NCI-H69 (cell line): Measurements from ENCODE around the gene NGEF.

ENCODE experiments used
- DNase-seq: peaks from one replicate; lab custom pipeline; 2025; lab: John Stamatoyannopoulos, UW

NGEF gene

DNA sequence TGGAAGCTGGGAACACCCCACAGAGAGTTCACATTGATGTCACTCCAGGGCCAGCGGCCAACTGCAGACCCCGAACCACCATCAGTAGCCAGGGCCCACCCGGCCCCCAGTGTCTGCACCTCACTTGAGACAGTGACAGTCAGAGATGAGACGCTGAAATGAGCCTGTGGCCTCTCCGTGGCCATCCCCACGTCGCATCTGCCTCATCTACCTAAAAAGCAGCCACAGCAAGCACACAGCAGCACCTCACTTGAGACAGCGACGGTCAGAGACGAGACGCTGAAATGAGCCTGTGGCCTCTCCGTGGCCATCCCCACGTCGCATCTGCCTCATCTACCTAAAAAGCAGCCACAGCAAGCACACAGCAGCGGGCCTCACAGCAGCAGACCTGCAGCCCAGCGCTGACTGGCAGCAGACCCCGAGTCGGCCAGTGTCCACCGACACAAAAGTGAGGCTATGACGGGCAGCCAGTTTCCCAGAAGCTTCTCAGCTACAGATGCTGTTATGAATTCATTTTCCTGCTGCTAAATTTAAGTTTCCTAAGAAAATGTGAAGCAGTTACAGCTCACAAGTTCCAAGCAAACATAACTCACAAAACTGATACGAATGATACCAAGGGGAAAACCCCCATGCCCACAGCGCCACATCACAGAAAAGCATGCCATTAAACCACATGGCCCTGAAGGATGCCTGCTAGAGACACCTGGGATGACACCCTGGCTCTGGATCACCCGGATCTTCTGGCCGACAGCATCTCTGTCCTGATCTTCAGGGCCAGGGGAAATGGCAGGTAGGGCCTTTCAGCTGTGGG lies 115.3 kb downstream of the NGEF start:
- DNase-seq, result no peak

DNA sequence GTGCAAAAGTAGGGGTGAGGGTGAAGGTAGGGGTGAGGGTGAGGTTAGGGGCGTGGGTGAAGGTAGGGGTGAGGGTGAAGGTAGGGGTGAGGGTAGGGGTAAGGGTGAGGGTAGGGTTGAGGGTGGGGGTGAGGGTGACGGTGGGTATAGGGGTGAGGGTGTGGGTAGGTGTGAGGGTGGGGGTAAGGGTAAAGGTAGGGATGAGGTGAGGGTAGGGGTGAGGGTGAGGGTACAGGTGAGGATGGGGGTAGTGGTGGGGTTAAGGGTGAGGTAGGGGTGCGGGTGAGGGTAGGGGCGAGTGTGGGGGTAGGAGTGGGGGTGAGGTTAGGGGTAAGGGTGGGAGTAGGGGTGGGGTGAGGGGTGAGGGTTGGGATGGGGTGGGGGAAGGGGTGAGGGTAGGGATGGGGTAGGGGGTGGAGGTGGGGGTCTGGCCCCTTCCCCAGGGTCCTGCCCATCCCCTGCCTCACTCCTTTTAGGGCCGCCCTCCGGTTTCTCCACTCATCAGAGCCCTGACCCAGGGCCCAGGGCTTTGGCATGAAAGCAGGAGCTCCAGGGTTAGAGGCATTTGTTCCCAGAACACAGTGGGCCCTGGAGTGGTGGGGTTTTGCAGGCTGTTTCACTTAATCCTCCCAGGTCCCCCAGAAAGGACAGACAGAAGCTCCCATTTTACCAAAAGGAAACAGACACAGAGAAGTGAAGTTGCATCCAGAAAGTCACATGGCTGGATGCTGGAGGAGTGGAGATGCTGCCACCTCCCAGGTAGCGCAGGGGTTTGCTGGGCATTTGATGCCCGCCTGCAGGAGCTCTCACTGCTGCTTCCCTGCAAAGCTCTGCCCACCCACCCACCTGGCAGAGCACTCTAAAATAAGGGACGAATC lies 116.1 kb downstream of the NGEF start:
- no peak for DNase-seq

DNA sequence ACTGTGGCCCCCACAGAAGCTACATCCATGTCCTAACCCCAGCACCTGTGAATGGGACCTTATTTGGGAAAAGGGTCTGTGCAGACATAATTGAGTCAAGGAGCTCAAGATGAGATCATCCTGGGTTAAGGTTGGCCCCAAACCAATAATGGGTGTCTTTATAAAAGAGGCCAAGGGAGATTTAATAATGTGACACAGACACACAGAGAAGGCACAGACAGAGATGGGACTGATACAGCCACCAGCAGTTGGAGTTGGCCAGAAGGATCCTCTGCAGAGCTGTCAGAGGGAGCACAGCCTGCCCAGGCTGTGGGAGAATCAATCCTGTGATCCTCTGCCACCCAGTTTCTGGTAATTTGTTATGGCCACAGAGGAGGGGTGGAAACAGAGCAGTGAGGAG lies 116.9 kb downstream of the NGEF start:
- no peak for DNase-seq

DNA sequence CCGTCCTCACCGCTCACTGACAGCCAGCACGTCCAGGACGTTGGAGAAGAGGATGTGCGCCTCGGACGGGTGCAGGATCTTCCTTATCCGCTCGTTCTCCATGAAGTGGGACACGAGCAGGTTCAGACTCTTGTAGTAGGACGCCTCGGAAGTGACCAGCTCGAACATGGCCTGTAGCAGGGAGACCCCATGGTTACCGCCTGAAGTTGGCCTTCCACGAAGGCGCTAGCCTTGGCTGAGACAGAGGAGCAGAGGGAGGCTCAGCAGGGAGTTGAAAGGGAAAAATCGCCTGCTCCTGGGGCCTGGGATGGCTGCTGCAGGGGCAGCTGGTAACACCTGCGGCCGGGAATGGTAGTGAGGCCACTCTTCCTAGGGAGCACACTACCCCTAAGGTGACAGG lies 118.3 kb downstream of the NGEF start:
- no peak for DNase-seq

DNA sequence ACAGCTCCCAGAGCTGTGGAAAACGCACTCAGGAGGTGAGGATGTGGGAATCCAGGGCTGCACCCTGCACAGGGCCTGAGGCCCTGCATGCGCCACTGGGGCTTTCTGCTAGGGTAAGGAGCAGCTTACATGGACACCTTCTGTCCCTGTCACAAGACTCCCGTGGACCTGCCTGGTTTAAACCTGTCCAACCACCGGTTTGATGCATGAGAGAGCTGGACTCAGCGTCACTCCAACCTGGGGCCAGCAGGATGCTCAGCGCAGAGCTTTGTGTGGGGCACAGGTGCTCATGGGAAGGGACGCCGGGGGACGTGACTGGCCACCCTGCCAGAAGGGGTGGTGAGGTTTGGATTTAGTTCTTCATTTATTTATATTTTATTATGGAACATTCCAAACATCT lies 118.8 kb downstream of the NGEF start:
- DNase-seq, result no peak

DNA sequence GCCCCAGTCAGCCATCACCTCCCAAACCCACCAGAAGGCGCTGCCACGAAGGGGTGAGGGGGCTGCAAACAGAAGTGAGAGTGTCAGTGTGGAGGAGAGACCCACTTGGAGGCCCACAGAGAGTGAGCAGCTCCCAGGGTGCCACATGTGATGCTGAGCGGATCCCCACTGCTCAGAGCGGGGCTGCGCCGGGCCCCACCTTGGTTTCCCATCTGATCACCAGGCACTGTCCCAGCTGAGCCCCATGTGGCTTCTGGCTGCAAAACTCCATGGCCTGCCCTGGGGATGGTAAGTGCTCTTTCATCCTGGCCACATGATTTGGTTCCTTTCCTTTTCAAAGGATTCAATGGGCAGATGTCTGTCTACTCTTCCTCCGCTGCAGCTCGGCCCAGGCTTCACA lies 119.2 kb downstream of the NGEF start:
- DNase-seq, result no peak

DNA sequence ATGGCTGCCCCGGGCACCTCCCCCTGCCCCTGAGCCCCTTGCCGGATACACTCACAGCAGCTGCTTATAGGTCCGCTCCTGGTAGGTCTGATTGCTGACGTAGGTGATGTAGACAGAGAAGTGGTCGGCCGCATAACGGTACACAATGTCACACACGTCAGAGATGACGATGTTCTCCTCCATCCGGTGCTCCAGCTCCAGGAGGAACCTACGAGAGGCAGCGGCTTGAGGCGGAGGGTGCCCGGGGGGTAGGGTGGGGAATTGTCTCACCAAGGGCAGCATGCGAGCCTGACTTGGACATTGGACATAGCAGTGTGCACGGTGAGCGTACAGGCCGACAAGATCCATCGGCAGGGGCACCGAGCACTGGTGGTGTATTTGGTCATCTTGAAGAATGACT lies 120.2 kb downstream of the NGEF start:
- no peak for DNase-seq

DNA sequence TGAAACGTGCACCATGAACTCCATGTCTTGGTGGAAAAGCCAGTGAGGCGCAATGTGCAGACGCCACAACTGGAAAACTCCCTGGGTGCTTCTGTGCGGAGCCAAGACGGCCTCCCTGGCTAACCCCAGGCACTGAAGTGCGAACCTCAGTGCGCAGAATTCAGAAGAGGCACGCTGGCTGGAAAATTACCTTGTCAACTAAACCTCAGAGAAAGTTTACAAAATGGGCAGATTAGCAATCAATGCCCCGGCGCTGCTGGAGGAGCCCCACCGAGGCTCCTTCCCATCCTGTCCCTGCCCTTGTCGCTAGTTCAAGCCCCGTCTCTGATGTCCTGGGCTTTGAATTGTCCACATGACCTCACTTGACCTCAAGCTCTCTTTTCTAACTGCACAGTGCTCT lies 120.8 kb downstream of the NGEF start:
- no peak for DNase-seq

DNA sequence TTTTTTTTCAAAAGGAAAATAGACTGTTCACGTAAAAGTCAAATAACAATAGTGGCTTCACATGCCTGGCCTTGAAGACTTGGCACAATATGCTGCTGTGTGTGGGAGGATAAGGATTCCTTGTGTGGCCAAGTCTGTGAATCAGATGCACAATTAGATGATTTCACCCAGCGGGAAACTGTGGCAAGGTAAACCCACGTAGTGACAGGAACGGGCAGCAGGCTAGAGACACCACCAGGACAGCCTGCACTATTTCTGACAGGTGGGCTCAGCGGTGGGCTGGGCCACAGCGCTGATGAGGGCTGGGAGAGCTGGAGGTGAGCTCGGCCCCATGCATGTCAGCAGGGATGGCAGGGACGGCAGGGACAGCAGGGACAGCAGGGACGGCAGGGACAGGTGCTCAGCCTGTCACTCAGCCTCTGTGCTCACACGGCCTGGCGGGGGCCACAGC lies 121.4 kb downstream of the NGEF start:
- no peak for DNase-seq

DNA sequence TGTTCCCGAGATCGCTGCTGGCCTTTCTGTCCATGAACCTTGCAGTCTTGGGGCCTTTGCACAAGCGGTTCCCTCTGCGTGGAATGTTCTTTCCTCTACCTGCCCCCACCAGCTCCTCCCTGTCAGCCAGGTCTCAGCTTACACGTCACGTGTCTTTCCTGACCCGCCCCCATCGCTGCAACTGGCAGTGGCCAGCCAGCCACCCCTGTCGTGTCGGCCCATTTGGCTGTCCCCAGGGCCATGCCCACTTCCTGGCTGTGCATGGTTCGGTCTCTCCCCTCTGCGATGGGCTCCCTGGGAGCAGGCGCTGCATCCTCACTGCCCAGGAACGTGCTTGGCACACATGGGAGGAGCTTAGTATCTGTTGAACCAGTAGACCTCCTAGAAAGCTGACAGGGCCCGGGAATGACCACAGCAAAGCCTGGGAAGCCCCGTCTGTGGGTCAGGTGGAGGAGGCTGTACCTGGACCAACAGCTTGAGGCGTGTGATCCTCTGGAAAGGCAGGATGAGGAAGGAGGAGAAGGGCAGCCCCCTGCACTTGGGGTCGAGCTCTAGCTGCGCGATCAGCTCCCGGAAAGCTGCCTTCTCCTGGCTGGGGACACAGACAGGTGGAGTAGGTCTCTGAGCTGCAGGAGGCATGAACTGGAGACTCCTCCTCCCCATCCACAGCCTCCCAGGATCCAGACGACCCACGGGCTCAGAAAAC lies 122.0 kb downstream of the NGEF start:
- peak; percentile 85 for DNase-seq

DNA sequence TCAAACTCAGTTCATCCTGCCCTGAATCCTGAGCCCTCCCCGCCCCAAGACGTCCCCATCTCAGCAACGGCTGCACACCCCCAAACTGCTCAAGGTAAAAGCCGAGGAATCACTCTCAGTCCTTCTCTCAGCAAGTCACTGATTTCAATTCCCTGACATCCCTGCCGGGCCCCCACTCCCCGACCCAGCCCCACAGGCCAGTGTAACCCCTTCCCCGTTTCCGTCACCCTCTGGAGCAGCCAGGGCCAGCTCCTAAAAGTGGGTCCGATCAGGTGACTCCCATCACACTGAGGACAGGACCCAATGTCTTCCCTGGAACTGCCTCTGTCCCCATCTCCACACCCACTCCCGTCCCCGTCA lies 122.5 kb downstream of the NGEF start:
- DNase-seq, result no peak

DNA sequence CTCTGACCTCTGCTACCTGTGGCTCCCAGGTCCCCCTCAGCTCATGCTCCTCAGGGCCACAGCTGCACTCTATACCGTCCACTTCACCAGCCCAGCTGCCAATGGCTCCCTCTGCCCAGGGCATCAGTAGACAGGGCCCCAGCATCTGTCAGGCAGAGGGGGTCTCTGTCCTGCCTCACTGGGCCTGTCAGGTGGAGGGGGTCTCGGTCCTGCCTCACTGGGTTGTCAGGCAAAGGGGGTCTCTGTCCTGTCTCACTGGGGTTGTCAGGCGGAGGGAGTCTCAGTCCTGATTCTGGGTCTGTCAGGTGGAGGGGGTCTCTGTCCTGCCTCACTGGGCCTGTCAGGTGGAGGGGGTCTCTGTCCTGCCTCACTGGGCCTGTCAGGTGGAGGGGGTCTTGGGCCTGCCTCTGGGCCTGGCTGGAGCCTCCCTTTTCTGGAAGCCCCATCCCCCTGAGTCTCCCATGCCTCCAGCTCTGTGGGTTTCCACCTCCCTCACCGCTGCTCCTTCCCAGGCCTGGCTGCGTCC lies 123.1 kb downstream of the NGEF start:
- DNase-seq, result no peak

DNA sequence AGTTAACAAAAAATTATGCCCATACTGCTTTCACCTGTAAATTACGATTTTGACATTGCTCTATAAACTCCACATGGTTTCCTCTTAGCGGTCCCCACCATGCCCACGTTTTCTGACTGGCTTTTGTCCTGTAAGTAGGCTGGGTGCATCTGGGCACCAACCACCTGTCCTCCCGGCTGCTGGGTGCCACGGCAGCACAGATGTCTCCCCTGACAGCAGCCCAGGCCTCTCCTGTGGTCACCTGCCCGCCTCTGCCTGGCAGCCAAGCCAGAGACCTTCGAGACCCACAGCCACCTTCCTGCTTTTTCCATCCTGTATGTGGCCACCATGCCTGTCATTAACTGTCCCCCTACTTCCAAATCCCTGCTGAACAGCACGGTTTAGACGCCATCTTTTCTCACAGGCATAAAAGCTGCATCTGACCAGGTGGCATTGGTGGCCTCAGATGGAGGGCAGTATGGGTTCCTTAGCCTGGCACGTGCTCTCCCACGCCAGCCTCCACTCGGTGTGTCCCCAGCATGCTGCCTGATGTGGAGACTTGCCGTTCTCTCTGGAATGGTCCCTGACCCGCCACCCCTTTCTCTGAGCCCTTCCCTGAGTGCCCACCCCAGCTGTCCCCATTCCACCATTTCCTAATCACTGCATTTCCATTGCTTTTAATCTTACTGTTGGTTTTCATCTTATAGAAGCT lies 124.1 kb downstream of the NGEF start:
- DNase-seq, result no peak

DNA sequence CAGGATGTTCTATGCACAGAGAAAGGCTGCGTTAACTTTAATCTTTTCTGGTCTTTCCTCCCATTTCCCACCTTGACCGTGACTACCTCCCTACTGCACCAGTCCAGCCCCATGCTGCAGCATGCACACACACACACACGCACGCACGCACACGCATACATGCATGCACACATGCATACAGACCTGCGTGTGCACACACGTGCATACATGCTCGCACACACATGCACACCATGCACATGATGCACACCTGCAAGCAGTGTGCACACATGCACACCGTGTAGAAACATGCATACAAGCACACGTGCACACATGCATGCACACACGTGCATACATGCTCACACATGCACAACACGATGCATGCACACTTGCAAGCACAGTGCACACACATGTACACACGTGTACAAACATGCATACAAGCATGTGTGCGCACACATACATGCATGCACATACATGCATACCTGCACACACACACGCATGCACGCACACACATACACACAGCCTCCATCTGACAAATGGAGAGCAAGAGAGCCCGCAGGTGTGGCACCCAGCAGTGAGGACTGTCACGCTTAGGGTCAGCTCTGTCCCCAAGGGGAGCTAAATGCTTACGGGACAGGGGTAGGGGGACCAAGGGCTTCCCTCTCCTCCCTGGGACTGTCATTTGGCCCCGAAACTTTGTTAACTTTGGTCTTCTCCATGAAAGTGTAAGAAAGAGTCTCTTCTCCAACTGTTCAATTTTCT lies 124.8 kb downstream of the NGEF start:
- no peak for DNase-seq

DNA sequence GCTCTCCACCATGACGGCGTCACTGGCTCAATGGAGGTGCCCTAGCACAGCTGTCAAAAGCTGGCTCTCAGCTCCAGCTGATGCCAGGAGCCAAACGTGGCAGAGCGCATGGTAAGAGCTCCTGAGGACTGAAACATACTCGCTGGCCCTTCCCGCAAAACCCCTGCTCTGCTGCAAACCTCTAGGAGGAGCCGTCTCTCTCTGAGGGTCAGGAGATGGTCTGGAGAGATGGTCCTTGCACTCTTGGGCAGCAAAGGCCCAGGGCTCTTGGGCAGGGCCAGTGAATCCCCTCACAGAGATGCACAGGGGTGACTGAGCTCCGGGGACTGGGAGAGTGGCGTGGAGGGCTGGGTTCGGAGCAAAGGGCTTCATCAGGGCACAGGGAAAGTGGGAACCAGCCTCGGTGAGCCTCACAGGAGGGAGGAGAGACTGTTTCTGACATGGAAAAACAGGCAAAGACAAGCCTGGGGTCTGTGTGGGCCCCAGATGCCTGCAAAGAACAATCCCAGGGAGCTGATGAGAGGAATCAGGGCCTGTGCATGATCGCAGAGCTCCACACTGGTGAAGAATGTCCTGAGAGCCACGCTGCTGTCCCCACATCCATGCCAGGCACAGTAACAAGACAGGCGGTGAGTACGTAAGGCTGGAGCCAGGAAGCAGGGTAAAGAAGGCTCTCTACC lies 125.7 kb downstream of the NGEF start:
- no peak for DNase-seq

DNA sequence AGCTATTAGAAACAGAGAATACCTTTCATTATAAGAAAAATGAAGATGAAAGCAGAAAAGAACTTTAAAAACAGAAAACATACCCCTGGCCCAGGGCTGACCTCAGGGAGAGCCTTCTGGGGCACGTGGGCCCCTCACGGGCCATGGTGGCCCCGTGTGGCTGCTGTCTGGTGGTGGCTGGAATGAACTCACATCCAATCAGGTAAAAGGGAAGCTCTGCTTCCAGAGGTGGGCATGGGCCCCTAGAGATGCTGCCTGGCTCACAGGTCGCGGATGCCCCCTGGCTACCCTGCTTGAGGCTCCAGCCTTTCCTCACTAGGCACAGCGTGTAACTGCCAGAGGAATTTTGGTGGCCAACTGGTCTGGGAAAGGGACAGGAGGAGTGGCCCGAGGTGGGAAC lies 126.4 kb downstream of the NGEF start:
- no peak for DNase-seq

DNA sequence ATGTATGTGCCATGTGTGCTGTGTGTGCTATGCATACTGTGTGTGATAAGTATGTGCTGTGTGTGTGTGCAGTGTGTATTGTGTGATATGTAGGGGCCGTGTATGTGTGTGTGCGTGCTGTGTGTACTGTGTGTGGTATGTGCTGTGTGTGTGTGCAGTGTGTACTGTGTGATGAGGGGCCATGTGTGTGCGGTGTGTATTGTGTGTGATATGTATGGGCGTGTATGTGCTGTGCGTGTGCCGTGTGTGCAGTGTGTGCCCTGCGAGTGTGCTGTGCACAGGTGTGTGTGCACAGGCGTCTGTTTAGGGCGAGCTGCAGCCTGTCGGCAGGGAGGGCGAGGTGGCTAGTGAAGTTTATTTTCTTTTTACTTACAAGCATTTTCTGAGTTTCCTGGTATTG lies 126.9 kb downstream of the NGEF start:
- DNase-seq, result no peak

DNA sequence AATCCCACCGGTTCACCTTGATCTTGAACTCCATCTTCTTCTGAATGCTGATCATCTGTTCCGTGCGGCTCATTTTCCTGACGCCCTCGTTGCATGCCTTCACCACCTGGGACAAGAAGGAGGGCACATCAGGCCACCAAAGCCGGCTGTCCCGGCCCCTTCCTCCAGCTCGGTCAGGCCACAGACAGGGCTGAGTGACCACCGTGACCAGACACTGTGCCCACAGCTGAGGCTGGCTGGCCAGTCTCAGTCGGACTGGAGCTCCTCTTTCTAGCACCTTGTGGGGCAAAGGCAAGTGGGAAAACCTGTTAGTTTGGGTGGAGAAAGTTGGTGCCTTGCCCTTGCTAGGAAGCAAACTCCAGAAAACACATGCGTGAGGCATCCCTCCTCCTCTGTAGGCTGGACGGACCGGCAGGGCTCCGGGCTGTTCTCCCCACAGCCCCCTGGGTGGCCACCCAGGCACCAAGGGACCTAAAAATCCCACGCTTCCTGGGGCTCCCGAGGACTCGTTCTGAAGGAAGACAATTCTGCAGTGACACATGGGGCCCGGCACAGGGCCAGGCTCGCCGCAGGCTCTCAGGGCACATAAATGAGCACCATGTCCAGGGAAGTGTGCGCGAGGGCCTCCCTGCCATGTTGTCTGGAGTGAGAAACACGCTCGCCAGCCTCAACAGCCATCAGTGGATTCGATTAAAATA lies 127.6 kb downstream of the NGEF start:
- no peak for DNase-seq

DNA sequence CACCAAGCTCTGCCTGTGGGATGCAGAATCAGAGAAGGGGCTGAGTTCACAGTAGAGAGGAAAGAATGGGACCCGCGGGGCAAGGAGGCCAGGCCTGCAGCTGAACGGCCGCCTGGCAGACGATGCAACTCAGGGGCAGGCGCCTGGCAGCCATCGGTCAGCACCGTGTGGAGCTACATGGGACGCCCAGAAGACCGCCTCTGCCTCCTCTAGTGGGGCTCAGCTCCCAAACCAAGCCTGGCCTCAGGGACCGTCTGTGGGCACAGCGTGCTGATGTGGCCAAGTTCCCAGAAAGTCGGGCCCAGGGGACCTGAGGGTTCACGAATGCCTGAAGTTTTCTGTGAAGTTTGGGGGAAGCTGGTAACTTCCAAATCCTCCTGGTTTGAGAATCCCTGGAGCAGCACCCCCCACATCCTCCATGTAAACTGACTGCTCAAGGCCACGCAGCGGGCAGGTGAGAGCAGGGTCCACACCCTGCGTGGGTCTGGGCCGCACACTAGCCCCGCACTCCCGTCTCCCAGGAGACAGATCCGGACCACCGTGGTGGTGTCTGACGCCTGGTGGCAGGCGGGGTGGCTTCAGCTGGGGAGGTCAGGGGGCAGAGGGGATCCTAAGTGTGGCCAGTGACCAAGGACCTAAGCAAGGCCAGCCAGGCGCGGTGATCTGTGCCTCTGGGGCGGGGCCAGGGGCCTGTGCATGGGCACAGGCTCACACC lies 128.3 kb downstream of the NGEF start:
- DNase-seq, result no peak
